Lower leg skin (tissue), 4 donors: ENCODE measurements around the gene CALY. TPM values are rescaled to one million over a fixed set of nuclear protein-coding genes. Genes with fewer than 3 reads are reported as not detected.

Source experiments
- DNase-seq, 2 donors: peaks; one replicate each; pipeline ENCODE4 v3.0.0-alpha.2; 2019; ENCODE audit warnings: low spot score in 2 of 2
- H3K4me3 ChIP-seq: fragments of 200-600 bp; sonication (generic); 2 replicates; pipeline ENCODE4 v1.5.1; 2017; ENCODE audit warnings: mild to moderate bottlenecking, low read depth; ENCODE audit not compliant: poor library complexity, severe bottlenecking
- CTCF ChIP-seq, 3 donors: fragments of 450-650 bp; IDR thresholded peaks; one replicate each; pipeline ENCODE4 v1.5.1; 2016; ENCODE audit warnings: antibody characterized with exemption in 3 of 3, mild to moderate bottlenecking in 3 of 3, moderate library complexity in 2 of 3
- POLR2A ChIP-seq, 2 donors: fragments of 450-650 bp; IDR thresholded peaks; one replicate each; pipeline ENCODE4 v1.6.1; 2016 to 2017; ENCODE audit warnings: antibody characterized with exemption in 2 of 2, mild to moderate bottlenecking in 1 of 2, moderate library complexity in 1 of 2
- WGBS, 2 donors: methylation state at CpG; one replicate each; pipeline ENCODE4 v1.1.5; 2018; 5-methylcytosine and 5-hydroxymethylcytosine counted together
- intact Hi-C: fragments of 100-400 bp; cut with DNase I; formaldehyde crosslinking; loops from one replicate; pipeline ENCODE4 v1.15.0; 2023; ENCODE audit warnings: low total_unique reads
- total RNA-seq, 4 donors: library from RNA; depleted of rRNA; stranded (reverse); fragments of >200 nt; gene quantifications; one replicate each; pipeline ENCODE4 v1.1.0, GENCODE V29; 2016

Gene CALY
- total RNA-seq, 4 donors from 2014 or later: not detected

- intact Hi-C loops: no loop called here
- WGBS, 2 donors: 87 to 89% methylated on average over 23 of the region's 23 CpGs
- H3K4me3 ChIP-seq: no peak overlapping the region
- TF ChIP-seq POLR2A (IDR thresholded peaks at IDR 0.05) (no peak), CTCF (IDR thresholded peaks at IDR 0.05) (no peak)
- no peak for DNase-seq
Observed at GRCh38 chr10:133312016-133312768, 24.5 kb downstream of the CALY start.

GRCh38 chr10:133311570-133311969 is 25.1 kb downstream of the CALY start:
- intact Hi-C loops: no loop called here
- 87 to 88% methylated on average over 10 of the region's 10 CpGs for WGBS, 2 donors
- no peak overlapping the region for H3K4me3 ChIP-seq
- no peak for TF ChIP-seq CTCF (IDR thresholded peaks at IDR 0.05)
- no peak for TF ChIP-seq POLR2A (IDR thresholded peaks at IDR 0.05)
- no peak for DNase-seq

GRCh38 chr10:133310789-133311188 is 25.9 kb downstream of the CALY start:
- intact Hi-C loops: no loop called here
- DNase-seq: no peak
- no peak overlapping the region for H3K4me3 ChIP-seq
- TF ChIP-seq POLR2A (IDR thresholded peaks at IDR 0.05): no peak
- no peak for TF ChIP-seq CTCF (IDR thresholded peaks at IDR 0.05)
- 92 to 96% methylated on average over 8 of the region's 8 CpGs for WGBS, 2 donors

- no peak for DNase-seq
- intact Hi-C loops: no loop called here
- 94% methylated on average over 15 to 16 of the region's 16 CpGs for WGBS, 2 donors
- H3K4me3 ChIP-seq: no peak overlapping the region
- TF ChIP-seq POLR2A (IDR thresholded peaks at IDR 0.05) (no peak), CTCF (IDR thresholded peaks at IDR 0.05) (no peak)
Observed at GRCh38 chr10:133310399-133310755, 26.3 kb downstream of the CALY start.

GRCh38 chr10:133309720-133310398 is 26.8 kb downstream of the CALY start:
- 87 to 90% methylated on average over 31 to 33 of the region's 33 CpGs for WGBS, 2 donors
- no peak for DNase-seq
- no peak overlapping the region for H3K4me3 ChIP-seq
- intact Hi-C loops: no loop called here
- TF ChIP-seq POLR2A (IDR thresholded peaks at IDR 0.05): no peak
- no peak for TF ChIP-seq CTCF (IDR thresholded peaks at IDR 0.05)
